Epithelial cell of proximal tubule (primary cell): ENCODE measurements around the gene GDAP1L1. TPM values are rescaled to one million over a fixed set of nuclear protein-coding genes. Genes with fewer than 3 reads are reported as not detected.
A peak's percentile ranks its signal among the peaks of the same experiment; 100 is the strongest.

Source experiments
- DNase-seq: peaks from one replicate; pipeline ENCODE4 v3.0.0-alpha.2; 2011; ENCODE audit warnings: low read depth
- H3K4me3 ChIP-seq: 2 replicates; pipeline ENCODE4 v1.5.1; 2011; ENCODE audit warnings: low read depth, mild to moderate bottlenecking, low read length
- total RNA-seq: library from RNA; depleted of rRNA; stranded (reverse); fragments of >200 nt; gene quantifications from 2 replicates; pipeline ENCODE4 v1.2.3, GENCODE V29; 2015
- TF ChIP-seq, protein P1 (sequence below): conservative IDR thresholded peaks from 2 replicates; pipeline ENCODE4 v1.5.1; 2012; ENCODE audit warnings: low read depth, mild to moderate bottlenecking, low read length

The GDAP1L1 gene
- total RNA-seq, 1 donor from 2014 or later = not detected

DNA sequence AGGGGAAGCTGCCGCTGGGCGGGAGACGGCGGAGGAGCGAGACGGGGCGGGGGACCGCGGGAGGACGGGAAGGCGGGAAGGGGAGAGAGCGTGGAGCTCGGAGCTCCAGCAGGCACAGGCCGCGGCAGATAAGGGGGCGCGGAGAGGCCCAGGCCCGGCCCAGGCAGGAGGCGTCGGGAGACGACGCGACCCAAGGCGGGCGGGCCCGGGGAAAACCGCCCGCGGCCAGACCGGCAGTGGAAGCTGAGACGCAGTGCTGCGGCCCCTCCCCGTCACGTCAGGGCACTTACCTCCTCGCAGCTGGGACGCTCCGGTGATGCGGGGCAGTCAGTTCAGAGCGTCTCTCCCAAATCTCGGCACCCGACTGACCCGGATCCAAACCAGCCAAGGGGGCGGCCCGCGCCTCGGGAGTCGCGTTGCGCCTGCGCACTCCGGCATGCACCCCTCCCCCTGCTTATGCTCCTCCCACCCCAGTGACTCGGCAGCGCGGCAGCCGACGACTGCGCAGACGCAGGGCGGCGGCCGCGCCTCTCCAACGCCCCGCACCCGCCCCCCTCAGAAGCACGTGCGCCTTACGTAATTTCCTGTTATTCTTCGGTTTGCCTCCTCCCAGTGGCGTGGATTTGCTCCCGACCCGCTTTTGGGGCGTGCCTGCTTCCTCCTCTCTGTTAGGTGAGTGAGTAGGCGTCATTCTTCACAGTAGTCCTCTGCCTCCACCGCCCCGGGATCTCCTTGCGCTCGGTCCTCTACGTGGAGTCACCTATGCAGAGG lies 36.5 kb upstream of the GDAP1L1 start, which contains the start of gene OSER1:
TSS of gene OSER1 (minus strand) at position 366 of the 771 bp plus-strand sequence. CDS start 3,814 bp downstream, outside the sequence.
- TF ChIP-seq, protein P1, sequence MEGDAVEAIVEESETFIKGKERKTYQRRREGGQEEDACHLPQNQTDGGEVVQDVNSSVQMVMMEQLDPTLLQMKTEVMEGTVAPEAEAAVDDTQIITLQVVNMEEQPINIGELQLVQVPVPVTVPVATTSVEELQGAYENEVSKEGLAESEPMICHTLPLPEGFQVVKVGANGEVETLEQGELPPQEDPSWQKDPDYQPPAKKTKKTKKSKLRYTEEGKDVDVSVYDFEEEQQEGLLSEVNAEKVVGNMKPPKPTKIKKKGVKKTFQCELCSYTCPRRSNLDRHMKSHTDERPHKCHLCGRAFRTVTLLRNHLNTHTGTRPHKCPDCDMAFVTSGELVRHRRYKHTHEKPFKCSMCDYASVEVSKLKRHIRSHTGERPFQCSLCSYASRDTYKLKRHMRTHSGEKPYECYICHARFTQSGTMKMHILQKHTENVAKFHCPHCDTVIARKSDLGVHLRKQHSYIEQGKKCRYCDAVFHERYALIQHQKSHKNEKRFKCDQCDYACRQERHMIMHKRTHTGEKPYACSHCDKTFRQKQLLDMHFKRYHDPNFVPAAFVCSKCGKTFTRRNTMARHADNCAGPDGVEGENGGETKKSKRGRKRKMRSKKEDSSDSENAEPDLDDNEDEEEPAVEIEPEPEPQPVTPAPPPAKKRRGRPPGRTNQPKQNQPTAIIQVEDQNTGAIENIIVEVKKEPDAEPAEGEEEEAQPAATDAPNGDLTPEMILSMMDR = no peak
- peak; percentile 75 for DNase-seq

GRCh38 chr20:44211177-44212039 lies 35.7 kb upstream of the GDAP1L1 start:
- peak overlapping the region; percentile 89 for H3K4me3 ChIP-seq
- TF ChIP-seq, protein P1 = no peak
- DNase-seq = no peak

More for the DNA sequence above, 36.5 kb upstream of the GDAP1L1 start, which contains the start of gene OSER1:
- peak within 1 kb of the TSS; percentile 89 for H3K4me3 ChIP-seq

DNA sequence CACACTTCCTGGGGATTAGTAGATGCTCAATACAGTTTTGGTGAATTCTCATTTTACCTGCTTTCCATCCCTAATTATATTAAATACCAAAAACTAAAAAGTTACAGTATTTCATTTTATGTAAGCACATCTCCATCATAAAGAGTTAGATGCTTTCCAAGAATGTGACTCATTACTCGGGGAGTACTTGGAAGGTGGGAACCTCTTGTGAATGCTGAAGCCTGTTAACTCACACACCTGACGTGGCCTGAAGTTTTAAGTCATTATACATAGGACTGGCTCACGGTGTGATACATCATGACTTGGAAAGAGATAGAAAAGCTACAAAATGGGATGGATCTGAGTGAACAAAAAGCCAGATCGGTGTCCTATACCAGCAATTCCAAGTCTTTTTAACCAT lies 34.3 kb upstream of the GDAP1L1 start:
- no peak for DNase-seq
- TF ChIP-seq, protein P1 = no peak
- no peak overlapping the region for H3K4me3 ChIP-seq

DNA sequence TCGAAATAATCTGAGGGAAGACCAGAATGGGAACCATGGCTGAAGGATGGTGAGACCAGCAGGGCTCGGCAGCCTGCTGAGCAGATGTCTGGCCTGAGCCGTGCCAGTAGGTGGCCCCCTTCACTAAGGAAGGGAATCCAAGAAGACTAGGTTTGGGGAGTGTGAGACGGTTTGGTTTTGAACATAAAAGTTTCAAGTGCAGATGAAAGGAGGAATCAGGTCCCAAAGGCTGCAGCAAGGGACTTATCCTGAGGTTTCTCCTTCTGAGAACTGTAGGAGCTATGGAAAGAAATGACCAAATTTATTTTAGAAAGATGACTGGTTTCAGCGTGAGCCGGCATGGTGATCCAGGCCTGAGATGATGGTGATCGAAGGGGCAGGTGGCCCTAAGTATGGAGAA lies 32.0 kb upstream of the GDAP1L1 start:
- no peak for DNase-seq
- H3K4me3 ChIP-seq = no peak overlapping the region
- TF ChIP-seq, protein P1 = peak; percentile 98

GRCh38 chr20:44217342-44218092 lies 29.6 kb upstream of the GDAP1L1 start:
- TF ChIP-seq, protein P1 = peak; percentile 100
- H3K4me3 ChIP-seq = peak overlapping the region; percentile 32
- no peak for DNase-seq

DNA sequence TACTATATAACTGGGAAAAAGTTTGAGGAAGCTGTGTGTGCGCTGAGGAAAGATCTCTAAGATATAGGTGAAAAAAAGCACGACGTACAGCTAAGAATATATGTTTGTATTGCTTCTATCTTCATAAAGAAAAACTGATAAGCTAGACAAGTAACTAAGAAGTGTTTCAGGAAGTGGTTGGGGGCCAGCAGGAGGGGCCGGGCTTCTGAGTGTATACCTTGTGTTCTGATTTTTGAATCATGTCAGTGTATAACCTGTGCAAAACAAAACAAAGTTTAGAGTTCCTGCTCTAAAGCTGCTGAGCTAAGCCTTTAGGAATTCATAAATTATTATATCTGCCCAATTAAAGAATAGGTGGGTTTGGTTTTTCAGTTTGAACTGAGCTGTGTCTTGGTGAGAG lies 28.7 kb upstream of the GDAP1L1 start:
- no peak overlapping the region for H3K4me3 ChIP-seq
- DNase-seq = no peak
- TF ChIP-seq, protein P1 = no peak
